ENCODE results near the gene TAS2R39.

The TAS2R39 gene

GRCh38 chr7:143216686-143217085 lies 33.5 kb downstream of the TAS2R39 start:
- DNase-seq, result no peak

DNA sequence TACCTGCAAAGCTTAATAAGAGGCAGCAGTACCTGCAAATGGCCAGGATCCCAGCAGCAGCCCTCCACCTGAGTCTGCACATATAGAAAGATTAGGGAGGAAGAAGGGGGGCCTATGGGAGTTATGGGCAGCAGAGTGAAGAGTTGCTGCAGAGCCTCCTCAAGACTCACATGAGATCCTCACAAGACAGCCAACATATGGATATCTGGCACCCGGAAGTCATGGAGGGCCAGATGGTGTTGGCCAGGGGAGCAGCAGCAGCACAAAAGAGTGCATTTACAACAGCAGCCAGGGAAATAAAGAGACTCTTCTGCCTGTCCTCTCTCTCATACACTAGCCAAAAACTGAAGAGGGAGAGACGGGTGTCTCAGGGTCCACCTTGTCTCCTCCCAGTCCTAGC lies 34.6 kb downstream of the TAS2R39 start:
- DNase-seq, result no peak

DNA sequence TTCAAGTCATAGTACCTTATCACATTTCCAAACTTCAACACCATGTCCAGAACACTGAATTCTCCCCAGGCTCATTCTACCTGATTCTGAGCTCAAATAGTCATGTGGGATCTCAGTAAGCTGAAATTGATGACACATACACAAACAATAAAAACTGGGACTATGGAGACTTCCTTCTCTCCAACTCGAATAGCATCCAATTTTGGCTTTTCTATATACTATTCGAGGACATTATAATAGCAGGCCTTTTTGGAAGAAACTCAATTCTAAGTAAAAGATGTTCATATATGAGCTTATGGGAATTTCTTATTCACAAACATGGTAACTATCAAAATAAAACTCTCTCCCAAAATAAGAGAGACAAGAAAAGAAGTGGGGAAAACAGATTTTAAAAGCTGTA lies 38.1 kb downstream of the TAS2R39 start:
- no peak for DNase-seq

GRCh38 chr7:143221737-143222136 lies 38.5 kb downstream of the TAS2R39 start, which contains the start of gene TAS2R40:
Gene TAS2R40 (plus strand): TSS chr7:143222037. CDS start chr7:143222079, 42 bp downstream.
- DNase-seq, result no peak

- DNase-seq, result no peak
These were observed 39.6 kb downstream of the TAS2R39 start for GRCh38 chr7:143222782-143223181.

DNA sequence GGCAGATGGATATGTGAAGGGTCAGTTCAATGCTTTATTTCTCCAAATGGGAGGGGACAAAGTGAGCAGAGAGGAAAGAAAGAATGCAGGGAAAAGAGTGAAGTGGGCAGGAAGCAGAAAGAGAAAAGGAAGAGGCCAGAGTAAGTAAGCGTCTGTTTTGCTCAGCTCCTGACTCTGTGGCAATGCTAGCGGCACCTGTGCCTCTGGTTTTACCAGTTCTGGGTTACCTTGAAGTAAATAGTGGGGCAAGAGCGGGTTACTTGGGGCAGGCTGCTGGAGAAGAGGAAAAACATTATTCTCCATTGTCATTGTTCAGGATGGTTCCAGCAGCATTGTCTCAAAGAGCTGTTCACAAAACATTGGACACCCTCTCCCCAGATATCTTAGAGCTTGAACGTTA lies 40.6 kb downstream of the TAS2R39 start:
- DNase-seq, result no peak

DNA sequence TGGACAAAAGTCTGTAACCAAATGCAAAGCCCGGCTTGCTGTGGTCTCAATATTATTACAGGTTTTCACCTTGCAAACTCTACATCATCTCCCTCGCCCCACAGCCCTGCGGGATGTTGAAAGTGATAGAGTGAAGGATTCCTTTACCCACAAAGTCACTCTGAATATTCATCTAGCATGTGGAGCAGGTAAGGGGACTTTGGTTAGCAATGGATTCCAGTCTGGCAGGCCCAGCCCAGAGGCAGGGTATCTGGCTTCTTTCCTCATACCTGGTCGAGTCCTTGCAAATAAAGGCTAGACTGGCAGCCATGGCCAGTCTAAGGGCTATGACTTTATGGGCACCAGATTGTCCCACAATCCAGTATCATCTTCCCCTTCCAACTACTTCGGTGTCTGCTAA lies 41.8 kb downstream of the TAS2R39 start:
- DNase-seq, result no peak

GRCh38 chr7:143227806-143228205 lies 44.6 kb downstream of the TAS2R39 start:
- DNase-seq, result no peak

DNA sequence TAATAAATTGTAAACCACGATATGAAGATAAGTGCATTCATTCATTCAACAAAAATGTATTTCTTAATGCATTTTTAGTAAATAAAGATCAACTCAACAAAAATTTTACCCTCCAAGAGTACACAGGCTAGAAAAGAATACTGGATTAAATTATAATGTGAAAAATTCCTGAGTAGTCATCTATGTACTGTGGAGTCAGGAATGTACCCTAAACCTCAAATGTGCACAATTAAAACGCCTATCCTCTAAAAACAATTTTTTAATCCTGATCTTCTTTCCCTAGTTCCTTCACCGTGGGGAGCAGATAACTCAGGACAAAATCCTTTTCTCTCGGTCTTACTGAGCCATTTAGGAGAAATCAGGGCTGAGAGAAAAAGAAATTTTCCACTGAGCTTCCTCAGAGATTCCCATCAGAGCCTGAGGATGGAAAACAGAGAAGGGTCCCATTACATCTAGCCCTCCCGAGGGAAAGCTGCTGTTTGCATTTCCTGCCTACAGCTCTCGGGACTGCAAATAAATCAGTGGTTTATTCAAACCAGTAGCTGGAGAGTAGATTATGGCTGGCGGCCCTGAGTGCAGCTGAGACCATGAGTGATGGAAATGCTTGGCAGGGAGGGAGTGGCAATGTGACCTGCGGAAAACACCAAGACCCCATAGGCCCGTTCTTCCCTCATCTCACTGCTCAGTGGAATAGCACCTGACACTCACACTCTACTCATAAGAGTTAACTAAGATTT lies 46.0 kb downstream of the TAS2R39 start:
- DNase-seq, result no peak

DNA sequence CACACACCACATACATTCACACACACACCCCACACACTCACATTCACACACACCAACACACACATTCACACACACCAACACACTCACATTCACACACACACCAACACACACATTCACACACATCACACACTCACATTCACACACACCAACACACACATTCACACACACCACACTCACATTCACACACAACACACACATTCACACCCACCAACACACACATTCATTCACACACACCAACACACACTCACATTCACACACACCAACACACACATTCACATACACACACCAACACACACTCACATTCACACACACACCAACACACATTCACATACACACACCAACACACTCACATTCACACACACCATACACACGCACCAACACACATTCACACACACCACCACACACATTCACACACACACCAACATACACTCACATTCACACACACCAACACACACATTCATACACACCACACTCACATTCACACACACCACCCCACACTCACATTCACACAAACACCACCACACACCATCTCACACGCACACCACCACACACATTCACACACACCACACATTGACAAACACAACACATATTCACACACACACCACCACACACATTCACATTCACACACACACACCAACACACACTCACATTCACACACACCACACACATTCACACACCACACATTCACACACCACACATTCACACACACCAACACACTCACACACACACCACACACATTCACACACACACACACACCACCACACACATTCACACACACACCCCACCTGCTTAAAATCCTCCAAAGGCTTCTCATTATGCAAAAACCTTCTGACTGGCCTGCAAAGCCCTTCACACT lies 47.6 kb downstream of the TAS2R39 start:
- no peak for DNase-seq
